Cardiac fibroblast (primary cell): ENCODE data around the gene LRP11.
"Not testable (repeated sequence)": the region's sequence is repeated elsewhere in the genome, so short reads cannot be mapped to it uniquely, and the experiment has no call there.

Source experiments
- DNase-seq, 2 donors: peaks; one replicate each; pipeline versions ENCODE4 v3.0.0 to v3.0.0-alpha.2; 2010; ENCODE audit warnings: low read depth in 2 of 2
- H3K4me3 ChIP-seq, 2 donors: replicated peaks in 1 of 2; 1 replicate in 1 of 2; 2 replicates in 1 of 2; pipeline ENCODE4 v1.5.1; 2011; ENCODE audit warnings: low read depth in 2 of 2, low read length in 2 of 2, mild to moderate bottlenecking in 2 of 2, moderate library complexity in 1 of 2
- TF ChIP-seq, protein P1 (sequence below): IDR thresholded peaks from one replicate; pipeline ENCODE4 v1.5.1; 2011; ENCODE audit warnings: low read depth, mild to moderate bottlenecking, low read length, inconsistent platforms

LRP11 gene

DNA sequence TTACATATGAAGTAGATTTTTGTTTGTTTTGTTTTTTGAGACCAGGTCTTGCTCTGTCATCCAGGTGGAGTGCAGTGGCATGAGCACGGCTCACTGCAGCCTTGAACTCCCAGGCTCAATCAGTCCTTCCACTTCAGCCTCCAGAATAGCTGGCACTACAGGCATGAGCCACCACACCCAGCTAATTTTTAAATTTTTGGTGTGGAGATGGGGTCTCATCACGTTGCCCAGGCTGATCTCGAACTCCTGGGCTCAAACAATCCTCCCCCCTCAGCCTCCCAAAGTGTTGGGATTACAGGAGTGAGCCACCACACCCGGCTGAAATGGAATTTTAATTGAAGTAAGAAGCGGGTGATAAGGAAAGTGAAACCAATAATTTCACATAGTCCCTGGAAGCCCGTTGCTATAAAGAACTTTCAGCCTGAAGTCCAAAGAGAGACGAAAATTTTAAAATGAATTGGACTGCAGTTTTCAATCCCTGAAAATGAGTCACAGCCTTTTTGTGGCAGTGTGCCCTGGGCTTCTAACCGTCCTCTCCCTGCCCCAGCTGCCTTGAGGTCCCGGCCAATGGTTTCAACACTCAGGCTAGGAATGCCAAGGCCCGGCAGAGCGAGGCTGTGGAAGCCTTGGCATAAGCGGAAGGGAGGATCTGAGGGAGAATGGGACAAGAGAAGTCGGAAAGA is 33.0 kb upstream of the LRP11 start:
- TF ChIP-seq, protein P1, sequence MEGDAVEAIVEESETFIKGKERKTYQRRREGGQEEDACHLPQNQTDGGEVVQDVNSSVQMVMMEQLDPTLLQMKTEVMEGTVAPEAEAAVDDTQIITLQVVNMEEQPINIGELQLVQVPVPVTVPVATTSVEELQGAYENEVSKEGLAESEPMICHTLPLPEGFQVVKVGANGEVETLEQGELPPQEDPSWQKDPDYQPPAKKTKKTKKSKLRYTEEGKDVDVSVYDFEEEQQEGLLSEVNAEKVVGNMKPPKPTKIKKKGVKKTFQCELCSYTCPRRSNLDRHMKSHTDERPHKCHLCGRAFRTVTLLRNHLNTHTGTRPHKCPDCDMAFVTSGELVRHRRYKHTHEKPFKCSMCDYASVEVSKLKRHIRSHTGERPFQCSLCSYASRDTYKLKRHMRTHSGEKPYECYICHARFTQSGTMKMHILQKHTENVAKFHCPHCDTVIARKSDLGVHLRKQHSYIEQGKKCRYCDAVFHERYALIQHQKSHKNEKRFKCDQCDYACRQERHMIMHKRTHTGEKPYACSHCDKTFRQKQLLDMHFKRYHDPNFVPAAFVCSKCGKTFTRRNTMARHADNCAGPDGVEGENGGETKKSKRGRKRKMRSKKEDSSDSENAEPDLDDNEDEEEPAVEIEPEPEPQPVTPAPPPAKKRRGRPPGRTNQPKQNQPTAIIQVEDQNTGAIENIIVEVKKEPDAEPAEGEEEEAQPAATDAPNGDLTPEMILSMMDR, result no peak
- peak overlapping the region; percentile 22 to 29 for H3K4me3 ChIP-seq
- DNase-seq, result peak; percentile 90 to 96

DNA sequence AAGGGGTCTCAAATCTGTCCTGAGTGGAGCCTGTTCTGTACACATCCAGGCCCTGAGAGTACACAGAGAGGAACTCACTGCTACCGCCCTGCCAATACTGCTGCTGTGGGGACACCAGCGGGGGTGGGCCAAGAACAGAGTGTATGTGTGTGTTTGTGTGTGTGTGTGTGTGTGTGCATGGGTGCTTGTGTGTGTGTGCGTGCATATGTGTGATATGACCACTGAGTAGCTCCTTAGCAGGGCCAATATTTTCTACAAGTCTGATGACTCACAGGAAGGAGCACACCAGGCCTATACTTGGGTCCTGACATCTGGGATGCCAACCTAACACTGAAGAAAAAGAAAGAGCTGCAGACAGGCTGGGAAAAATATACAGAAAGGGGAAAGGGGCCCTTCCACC is 32.3 kb upstream of the LRP11 start:
- H3K4me3 ChIP-seq, result no peak overlapping the region
- DNase-seq, result peak; percentile 40 to 55
- TF ChIP-seq, protein P1, result no peak

DNA sequence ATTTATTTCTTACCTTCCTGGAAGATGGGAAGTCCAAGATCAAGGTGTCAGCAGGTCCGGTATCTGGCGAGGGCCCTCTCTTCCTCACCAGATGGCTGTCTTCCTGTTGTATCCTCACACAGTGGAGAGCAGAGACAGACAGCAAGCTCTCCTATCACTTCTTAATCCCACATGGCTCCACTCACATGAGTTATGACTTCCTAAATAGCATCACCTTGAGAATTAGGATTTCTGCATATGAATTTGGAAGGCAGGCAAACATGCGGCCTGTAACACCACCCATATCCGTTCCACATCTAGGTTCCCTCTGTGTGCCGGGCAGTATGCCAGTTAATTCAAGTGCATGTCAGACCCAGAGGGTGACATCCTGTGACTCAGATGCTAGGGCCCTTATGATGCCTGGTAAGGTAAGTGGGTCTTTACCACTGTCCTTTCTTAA is 31.7 kb upstream of the LRP11 start:
- TF ChIP-seq, protein P1, result no peak
- H3K4me3 ChIP-seq, result no peak overlapping the region
- peak; percentile 52 to 82 for DNase-seq

DNA sequence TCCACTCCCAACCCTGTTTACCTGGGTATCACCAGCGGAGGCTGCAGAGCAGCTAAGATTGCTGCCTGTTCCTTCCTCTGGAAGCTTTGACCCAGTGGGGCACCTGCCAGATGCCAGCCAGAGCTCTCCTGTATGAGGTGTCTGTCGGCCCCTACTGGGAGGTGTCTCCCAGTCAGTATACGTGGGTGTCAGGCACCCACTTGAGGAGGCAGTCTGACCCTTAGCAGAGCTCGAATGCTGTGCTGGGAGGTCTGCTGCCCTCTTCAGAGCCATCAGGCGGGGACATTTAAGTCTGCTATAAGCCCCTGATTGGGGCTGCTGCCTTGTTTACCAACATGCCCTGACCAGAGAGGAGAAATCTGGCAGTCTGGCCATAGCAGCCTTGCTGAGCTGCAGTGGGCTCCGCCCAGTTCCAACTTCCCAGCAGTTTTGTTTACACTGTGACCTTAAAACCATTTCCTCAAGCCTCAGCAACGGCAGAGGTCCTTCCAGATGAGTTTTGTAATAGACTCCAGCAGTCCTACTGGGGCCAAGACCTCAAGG is 31.0 kb upstream of the LRP11 start:
- TF ChIP-seq, protein P1, result no peak
- no peak overlapping the region for H3K4me3 ChIP-seq
- DNase-seq, result peak; percentile 74 to 92

DNA sequence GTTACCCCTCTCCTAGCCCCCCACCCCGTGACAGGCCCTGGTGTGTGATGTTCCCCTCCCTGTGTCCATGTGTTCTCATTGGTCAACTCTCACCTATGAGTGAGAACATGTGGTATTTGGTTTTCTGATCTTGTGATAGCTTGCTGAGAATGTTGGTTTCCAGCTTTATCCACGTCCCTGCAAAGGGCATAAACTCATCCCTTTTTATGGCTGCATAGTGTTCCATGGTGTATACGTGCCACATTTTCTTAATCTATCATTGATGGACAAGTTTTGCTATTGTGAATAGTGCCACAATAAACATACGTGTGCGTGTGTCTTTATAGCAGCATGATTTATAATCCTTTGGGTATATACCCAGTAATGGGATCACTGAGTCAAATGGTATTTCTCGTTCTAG is 27.7 kb upstream of the LRP11 start:
- not testable (repeated sequence) for DNase-seq, H3K4me3 ChIP-seq

DNA sequence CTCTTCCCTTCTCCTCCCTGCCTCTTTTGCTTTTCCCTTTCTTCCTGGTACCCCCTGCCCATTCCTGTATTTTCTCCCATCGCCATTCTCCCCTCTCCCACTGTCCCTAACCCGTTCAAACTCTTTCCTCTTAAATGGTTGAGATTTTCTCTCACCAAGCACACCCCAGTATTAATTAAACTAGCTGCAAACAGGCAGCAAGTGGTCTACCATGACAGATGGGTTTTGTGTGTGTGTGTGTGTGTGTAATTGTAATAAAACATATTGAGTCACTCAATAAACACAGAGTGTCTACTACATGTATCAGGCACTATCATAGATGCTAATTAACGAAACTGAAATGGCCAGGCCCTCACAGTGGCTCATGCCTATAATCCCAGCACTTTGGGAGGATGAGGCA is 27.1 kb upstream of the LRP11 start:
- no peak for DNase-seq
- H3K4me3 ChIP-seq, result no peak overlapping the region
- TF ChIP-seq, protein P1, result no peak

DNA sequence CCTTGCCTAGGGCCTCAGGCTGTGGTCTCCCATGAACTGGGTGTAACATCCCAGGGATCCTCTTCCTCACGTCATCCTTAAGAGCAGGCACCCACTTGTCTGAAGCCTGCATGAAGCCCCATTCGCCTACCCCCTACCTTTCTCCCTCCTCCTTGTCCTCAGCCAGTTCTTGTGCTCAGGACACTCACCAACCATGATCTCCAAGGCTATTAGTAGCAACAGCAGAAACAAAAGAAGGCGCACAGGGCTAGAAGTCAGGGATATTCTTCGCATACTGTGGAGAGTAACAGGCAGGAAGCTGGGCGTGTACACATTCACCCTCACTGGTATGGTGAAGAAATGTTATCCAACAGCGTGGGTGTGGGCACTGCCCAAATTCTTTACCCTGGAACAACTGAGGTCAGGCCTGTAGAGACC is 26.5 kb upstream of the LRP11 start:
- peak; percentile 10 to 18 for DNase-seq
- H3K4me3 ChIP-seq, result no peak overlapping the region
- TF ChIP-seq, protein P1, result no peak
